ENCODE data around the gene MMD2.

GRCh38 chr7:4861227-4861626 is 97.8 kb downstream of the MMD2 start:
- TF ChIP-seq YY1 (IDR thresholded peaks at IDR 0.05; ENCODE audit: insufficient read depth, insufficient read length), result no peak
- TF ChIP-seq ZNF274 (IDR thresholded peaks at IDR 0.05; ENCODE audit: low read depth, low read length), result no peak

Data from NT2/D1 (cell line).